ENCODE measurements around the gene MDM2. TPM values are rescaled to one million over a fixed set of nuclear protein-coding genes. Genes with fewer than 3 reads are reported as not detected.
A peak's percentile ranks its signal among the peaks of the same experiment; 100 is the strongest.

MDM2 gene
- polyA plus RNA-seq, 3 donors = 16.2 to 39.9 (median 27.6) TPM

DNA sequence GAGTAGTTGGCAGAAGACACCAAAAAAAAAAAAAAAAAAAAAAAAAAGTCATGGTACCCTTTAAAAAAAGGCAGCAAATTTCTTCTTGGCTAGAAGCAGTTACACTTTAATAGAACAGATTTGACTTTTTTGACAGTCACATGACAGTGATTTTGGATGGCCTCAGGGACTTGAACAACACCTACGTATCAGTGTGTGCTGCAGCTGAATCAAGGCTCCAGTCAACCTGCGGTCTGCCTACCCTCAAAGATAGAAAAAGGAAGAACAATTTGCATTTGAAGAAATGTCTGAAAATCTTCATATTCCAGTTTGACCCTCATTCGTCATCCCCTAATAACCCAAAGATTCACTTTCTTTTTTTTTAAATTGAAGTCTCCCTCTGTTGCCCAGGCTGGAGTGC is 53.9 kb downstream of the MDM2 start:
- Mint-ChIP-seq H3K4me1 (no peaks in the 10 kb centered on the region), H3K27me3 (ENCODE audit: low read depth in 3 of 3) (no peaks in the 10 kb centered on the region), H3K9me3 (no peaks in the 10 kb centered on the region), H3K27ac (no peak overlapping the region), H3K4me3 (no peak overlapping the region), H3K36me3 (peaks cover 44 to 48% of the 10 kb centered on the region in 2 donors)
- no peak overlapping the region for H3K27ac ChIP-seq (ENCODE audit: low read depth in 1 of 2, low read length in 2 of 2)
- H3K4me1 ChIP-seq (ENCODE audit: control insufficient read depth in 1 of 2, insufficient read depth in 2 of 2, low read length in 2 of 2) = no peaks in the 10 kb centered on the region
- H3K79me2 ChIP-seq (ENCODE audit: insufficient read depth, low read length) = no peaks in the 10 kb centered on the region
- intact Hi-C loops (cut with micrococcal nuclease) = loop anchor here in 1 of 2 donors (10.0 kb wide), 1 partner anchor 383 kb away; no protein-coding TSS in a partner anchor
- DNase-seq = no peak
- peaks cover 7 to 46% of the 10 kb centered on the region in 2 donors for H3K36me3 ChIP-seq (replicated peaks in 1 of 2; ENCODE audit: control insufficient read depth in 1 of 2, insufficient read depth in 2 of 2, low read length in 2 of 2)
- 100% methylated on average over 1 of the region's 3 CpGs for WGBS (ENCODE audit: insufficient coverage)
- H4K20me1 ChIP-seq (ENCODE audit: insufficient read depth, low read length) = no peaks in the 10 kb centered on the region
- no peaks in the 10 kb centered on the region for H3K27me3 ChIP-seq (ENCODE audit: control insufficient read depth in 2 of 2, insufficient read depth in 2 of 2, low read length in 2 of 2)
- no peak overlapping the region for H2AFZ ChIP-seq (ENCODE audit: insufficient read depth, low read depth, low read length, poor library complexity, severe bottlenecking)
- H3K4me3 ChIP-seq (replicated peaks in 1 of 3; ENCODE audit: low read depth in 2 of 3, low read length in 3 of 3) = no peak overlapping the region
- TF ChIP-seq, protein P1, sequence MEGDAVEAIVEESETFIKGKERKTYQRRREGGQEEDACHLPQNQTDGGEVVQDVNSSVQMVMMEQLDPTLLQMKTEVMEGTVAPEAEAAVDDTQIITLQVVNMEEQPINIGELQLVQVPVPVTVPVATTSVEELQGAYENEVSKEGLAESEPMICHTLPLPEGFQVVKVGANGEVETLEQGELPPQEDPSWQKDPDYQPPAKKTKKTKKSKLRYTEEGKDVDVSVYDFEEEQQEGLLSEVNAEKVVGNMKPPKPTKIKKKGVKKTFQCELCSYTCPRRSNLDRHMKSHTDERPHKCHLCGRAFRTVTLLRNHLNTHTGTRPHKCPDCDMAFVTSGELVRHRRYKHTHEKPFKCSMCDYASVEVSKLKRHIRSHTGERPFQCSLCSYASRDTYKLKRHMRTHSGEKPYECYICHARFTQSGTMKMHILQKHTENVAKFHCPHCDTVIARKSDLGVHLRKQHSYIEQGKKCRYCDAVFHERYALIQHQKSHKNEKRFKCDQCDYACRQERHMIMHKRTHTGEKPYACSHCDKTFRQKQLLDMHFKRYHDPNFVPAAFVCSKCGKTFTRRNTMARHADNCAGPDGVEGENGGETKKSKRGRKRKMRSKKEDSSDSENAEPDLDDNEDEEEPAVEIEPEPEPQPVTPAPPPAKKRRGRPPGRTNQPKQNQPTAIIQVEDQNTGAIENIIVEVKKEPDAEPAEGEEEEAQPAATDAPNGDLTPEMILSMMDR (IDR thresholded peaks at IDR 0.05) = no peak
- no peak overlapping the region for H3K4me2 ChIP-seq (replicated peaks; ENCODE audit: extremely low read depth, low read length, poor library complexity, severe bottlenecking)
- H3K9me3 ChIP-seq (replicated peaks in 1 of 2; ENCODE audit: control insufficient read depth in 1 of 2, insufficient read depth in 1 of 2, low read length in 2 of 2) = no peaks in the 10 kb centered on the region
- no peak overlapping the region for H3K9ac ChIP-seq (ENCODE audit: insufficient read depth, low read length, poor library complexity, severe bottlenecking)

DNA sequence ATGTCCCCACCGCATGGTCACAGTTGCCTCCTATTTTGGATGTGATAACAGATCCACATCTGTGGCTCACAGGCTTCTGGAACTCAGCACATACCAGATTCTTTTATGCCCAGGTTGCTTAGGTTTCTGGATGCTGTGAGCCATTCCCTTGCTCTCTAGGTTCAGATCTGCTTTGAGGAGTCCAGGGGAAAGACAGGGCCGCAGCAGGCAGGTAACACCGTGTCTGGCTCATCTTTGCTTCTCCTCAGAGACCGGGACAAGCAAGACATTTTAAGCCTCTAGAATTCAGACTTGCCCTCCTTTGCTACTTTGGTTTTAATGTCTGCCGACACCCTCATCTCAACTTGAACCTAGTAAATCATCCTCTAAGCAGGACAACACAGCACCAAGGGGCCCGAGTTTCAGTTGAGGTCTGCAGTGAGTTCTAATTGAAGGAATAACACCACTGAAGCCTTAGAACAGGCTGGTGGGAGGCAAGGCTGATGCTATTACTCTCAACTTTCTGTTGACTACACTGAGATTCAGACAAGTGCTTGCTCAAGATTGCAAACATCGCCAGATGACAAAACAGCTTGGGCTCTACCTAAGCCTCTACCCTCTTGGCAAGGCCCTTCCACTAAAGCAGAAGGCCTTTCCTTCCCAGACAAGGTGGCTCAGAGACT is 55.3 kb downstream of the MDM2 start:
- peak overlapping the region in 1 of 2 donors; percentile 15 for H3K27ac ChIP-seq (ENCODE audit: low read depth in 1 of 2, low read length in 2 of 2)
- intact Hi-C loops (cut with micrococcal nuclease) = loop anchor here in 1 of 2 donors (10.0 kb wide), 1 partner anchor 382 kb away; no protein-coding TSS in a partner anchor
- H3K27me3 ChIP-seq (ENCODE audit: control insufficient read depth in 2 of 2, insufficient read depth in 2 of 2, low read length in 2 of 2) = no peaks in the 10 kb centered on the region
- 80% methylated on average over 5 of the region's 7 CpGs for WGBS (ENCODE audit: insufficient coverage)
- TF ChIP-seq, protein P1 (IDR thresholded peaks at IDR 0.05) = no peak
- no peaks in the 10 kb centered on the region for H4K20me1 ChIP-seq (ENCODE audit: insufficient read depth, low read length)
- peaks cover 36 to 47% of the 10 kb centered on the region in 2 donors for H3K36me3 Mint-ChIP-seq
- no peaks in the 10 kb centered on the region for H3K9me3 ChIP-seq (replicated peaks in 1 of 2; ENCODE audit: control insufficient read depth in 1 of 2, insufficient read depth in 1 of 2, low read length in 2 of 2)
- H3K4me1 ChIP-seq (ENCODE audit: control insufficient read depth in 1 of 2, insufficient read depth in 2 of 2, low read length in 2 of 2) = no peaks in the 10 kb centered on the region
- no peak overlapping the region for H3K9ac ChIP-seq (ENCODE audit: insufficient read depth, low read length, poor library complexity, severe bottlenecking)
- peak overlapping the region in 2 of 7 donors; percentile 12 to 25 for H3K27ac Mint-ChIP-seq
- no peak overlapping the region for H3K4me3 ChIP-seq (replicated peaks in 1 of 3; ENCODE audit: low read depth in 2 of 3, low read length in 3 of 3)
- no peak for DNase-seq
- no peaks in the 10 kb centered on the region for H3K27me3 Mint-ChIP-seq (ENCODE audit: low read depth in 3 of 3)
- H3K79me2 ChIP-seq (ENCODE audit: insufficient read depth, low read length) = no peaks in the 10 kb centered on the region
- no peaks in the 10 kb centered on the region for H3K4me1 Mint-ChIP-seq
- H3K36me3 ChIP-seq (replicated peaks in 1 of 2; ENCODE audit: control insufficient read depth in 1 of 2, insufficient read depth in 2 of 2, low read length in 2 of 2) = peaks cover 4 to 46% of the 10 kb centered on the region in 2 donors
- no peak overlapping the region for H3K4me3 Mint-ChIP-seq
- H3K4me2 ChIP-seq (replicated peaks; ENCODE audit: extremely low read depth, low read length, poor library complexity, severe bottlenecking) = no peak overlapping the region
- H3K9me3 Mint-ChIP-seq = no peaks in the 10 kb centered on the region
- no peak overlapping the region for H2AFZ ChIP-seq (ENCODE audit: insufficient read depth, low read depth, low read length, poor library complexity, severe bottlenecking)
